Rectal smooth muscle tissue (tissue), 1 donor: ENCODE measurements around the gene METTL24.

Source experiments
- H3K27ac ChIP-seq: one replicate; pipeline ENCODE4 v1.7.0; 2013; ENCODE audit warnings: low read depth, low read length, inconsistent platforms
- H3K27me3 ChIP-seq: one replicate; pipeline ENCODE4 v1.7.0; 2013; ENCODE audit warnings: low read length; ENCODE audit not compliant: control insufficient read depth, insufficient read depth
- H3K36me3 ChIP-seq: one replicate; pipeline ENCODE4 v1.7.0; 2013; ENCODE audit warnings: low read length; ENCODE audit not compliant: control insufficient read depth, insufficient read depth
- H3K4me1 ChIP-seq: one replicate; pipeline ENCODE4 v1.7.0; 2013; ENCODE audit warnings: low read length; ENCODE audit not compliant: control insufficient read depth, insufficient read depth
- H3K4me3 ChIP-seq: one replicate; pipeline ENCODE4 v1.7.0; 2013; ENCODE audit warnings: low read length
- H3K9ac ChIP-seq: one replicate; pipeline ENCODE4 v1.7.0; 2013; ENCODE audit warnings: low read length

Gene METTL24

GRCh38 chr6:110226261-110226660 lies 131.9 kb downstream of the METTL24 start:
- Histone ChIP-seq H3K36me3 (peaks cover 3% of the 10 kb centered on the region), H3K4me3 (no peak overlapping the region)

DNA sequence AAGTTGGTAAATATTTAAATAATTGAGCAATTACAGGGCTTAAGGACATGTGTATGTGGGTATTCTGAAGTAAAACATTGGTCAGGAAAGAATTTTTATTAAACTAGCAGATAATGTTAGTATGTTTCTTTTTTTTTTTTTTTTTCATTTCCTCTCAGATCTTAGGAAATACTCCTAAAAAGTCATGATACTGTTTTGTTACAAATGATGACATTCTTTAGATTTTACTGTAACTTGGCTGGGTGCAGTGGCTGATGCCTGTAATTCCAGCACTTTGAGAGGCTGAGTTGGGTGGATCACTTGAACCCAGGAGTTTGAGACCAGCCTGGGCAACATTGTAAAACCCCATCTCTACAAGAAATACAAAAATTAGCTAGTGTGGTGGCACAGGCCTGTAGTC lies 136.4 kb downstream of the METTL24 start:
- no peak overlapping the region for H3K9ac ChIP-seq
- no peaks in the 10 kb centered on the region for H3K27me3 ChIP-seq
- H3K4me3 ChIP-seq: no peak overlapping the region
- H3K36me3 ChIP-seq: peaks cover 10% of the 10 kb centered on the region
- H3K4me1 ChIP-seq: no peaks in the 10 kb centered on the region
- H3K27ac ChIP-seq: no peak overlapping the region

More at GRCh38 chr6:110226261-110226660, 131.9 kb downstream of the METTL24 start:
- Histone ChIP-seq H3K4me1 (no peaks in the 10 kb centered on the region), H3K27me3 (no peaks in the 10 kb centered on the region), H3K9ac (no peak overlapping the region), H3K27ac (no peak overlapping the region)

GRCh38 chr6:110217266-110217665 lies 140.9 kb downstream of the METTL24 start:
- no peaks in the 10 kb centered on the region for H3K27me3 ChIP-seq
- peaks cover 22% of the 10 kb centered on the region for H3K36me3 ChIP-seq
- H3K4me1 ChIP-seq: no peaks in the 10 kb centered on the region
- H3K9ac ChIP-seq: no peak overlapping the region
- H3K4me3 ChIP-seq: no peak overlapping the region
- no peak overlapping the region for H3K27ac ChIP-seq

DNA sequence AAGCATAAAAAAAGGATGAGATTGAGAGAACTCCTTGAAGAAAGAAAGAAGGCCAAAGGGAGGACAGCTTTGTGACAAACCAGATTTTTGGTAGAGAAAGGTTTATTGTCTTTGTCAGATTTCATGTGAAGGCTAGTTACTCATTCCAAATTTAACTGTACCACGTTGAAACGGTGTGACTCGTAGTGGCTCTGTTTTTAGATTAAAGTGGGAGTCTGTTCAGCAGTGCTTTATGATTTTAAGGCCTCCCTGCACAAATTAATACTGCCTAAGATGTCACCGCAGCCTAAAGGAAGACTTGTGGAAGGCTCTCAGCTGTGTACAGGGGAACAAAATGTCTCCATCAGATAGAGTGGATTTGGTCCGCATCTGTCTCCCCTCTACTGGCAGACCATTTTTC lies 142.0 kb downstream of the METTL24 start:
- Histone ChIP-seq H3K27me3 (no peaks in the 10 kb centered on the region), H3K4me1 (no peaks in the 10 kb centered on the region), H3K27ac (no peak overlapping the region), H3K4me3 (no peak overlapping the region), H3K36me3 (peaks cover 28% of the 10 kb centered on the region), H3K9ac (no peak overlapping the region)

GRCh38 chr6:110214338-110214737 lies 143.8 kb downstream of the METTL24 start:
- H3K27ac ChIP-seq: no peak overlapping the region
- H3K4me3 ChIP-seq: no peak overlapping the region
- no peaks in the 10 kb centered on the region for H3K4me1 ChIP-seq
- peaks cover 23% of the 10 kb centered on the region for H3K36me3 ChIP-seq
- H3K9ac ChIP-seq: no peak overlapping the region
- H3K27me3 ChIP-seq: no peaks in the 10 kb centered on the region

DNA sequence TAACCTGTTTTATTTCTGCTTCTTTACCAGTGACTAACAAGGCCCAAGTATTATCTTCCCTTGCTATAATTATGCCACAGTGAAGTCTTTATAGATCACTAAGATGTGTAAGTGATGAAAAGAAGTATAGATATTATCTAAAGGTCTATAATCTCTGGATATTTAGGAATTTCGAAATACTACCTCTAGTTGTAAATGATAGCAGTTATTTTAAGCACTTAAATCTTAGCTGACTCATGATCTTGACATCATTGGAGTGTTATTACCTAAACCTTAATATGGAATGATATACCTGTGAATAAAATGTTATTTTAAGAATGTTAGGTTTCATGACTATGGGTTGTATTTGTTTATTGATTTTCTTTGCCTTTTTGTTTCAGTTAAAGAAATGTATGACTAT lies 146.4 kb downstream of the METTL24 start:
- Histone ChIP-seq H3K4me3 (no peak overlapping the region), H3K27ac (no peak overlapping the region), H3K4me1 (no peaks in the 10 kb centered on the region), H3K36me3 (peaks cover 19% of the 10 kb centered on the region), H3K9ac (no peak overlapping the region), H3K27me3 (no peaks in the 10 kb centered on the region)

GRCh38 chr6:110207652-110208051 lies 150.5 kb downstream of the METTL24 start:
- H3K9ac ChIP-seq: no peak overlapping the region
- H3K4me3 ChIP-seq: no peak overlapping the region
- H3K27me3 ChIP-seq: no peaks in the 10 kb centered on the region
- H3K27ac ChIP-seq: no peak overlapping the region
- no peaks in the 10 kb centered on the region for H3K4me1 ChIP-seq
- peaks cover 9% of the 10 kb centered on the region for H3K36me3 ChIP-seq

- H3K4me1 ChIP-seq: no peaks in the 10 kb centered on the region
- no peaks in the 10 kb centered on the region for H3K36me3 ChIP-seq
- H3K4me3 ChIP-seq: no peak overlapping the region
- H3K9ac ChIP-seq: no peak overlapping the region
- H3K27ac ChIP-seq: no peak overlapping the region
- no peaks in the 10 kb centered on the region for H3K27me3 ChIP-seq
These were observed 156.8 kb downstream of the METTL24 start for GRCh38 chr6:110201151-110201884.

DNA sequence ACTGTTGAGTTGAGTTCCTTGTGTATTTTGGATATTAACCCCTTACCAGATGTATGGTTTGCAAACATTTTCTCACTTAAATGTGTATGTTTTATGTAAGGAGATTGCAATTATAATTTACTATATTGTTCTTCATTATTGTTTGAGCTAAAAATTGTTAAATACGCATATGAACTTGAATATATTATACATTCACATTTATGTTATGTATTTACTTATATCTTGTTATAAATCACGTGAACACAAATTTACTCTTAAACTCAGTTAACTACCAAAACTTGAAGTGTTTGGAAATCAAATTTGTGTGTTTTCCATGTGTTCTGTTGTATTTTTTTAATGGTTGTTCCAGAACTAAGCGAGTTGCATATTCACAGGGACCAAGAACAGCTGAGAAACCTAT lies 159.6 kb downstream of the METTL24 start:
- Histone ChIP-seq H3K4me1 (no peaks in the 10 kb centered on the region), H3K9ac (no peak overlapping the region), H3K4me3 (no peak overlapping the region), H3K27me3 (no peaks in the 10 kb centered on the region), H3K36me3 (peaks cover 2% of the 10 kb centered on the region), H3K27ac (no peak overlapping the region)

DNA sequence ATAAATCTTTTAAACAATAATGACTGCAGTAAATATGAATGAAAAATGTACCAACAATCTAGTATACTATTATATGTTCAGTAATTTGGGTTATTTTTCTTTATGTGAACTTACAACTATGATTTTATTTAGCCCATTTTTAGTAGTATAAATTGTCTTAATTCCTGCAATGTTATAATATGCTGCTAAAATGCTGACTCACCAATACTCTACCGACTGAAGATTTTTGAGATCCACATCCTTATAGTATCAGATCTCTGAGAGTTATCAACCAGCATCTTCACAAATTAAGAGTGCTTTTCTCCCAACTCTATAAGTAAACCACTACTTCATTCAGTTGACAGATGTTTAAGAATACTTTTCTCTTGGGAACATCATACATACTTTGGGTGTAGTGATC lies 161.3 kb downstream of the METTL24 start:
- Histone ChIP-seq H3K9ac (no peak overlapping the region), H3K27me3 (no peaks in the 10 kb centered on the region), H3K4me3 (no peak overlapping the region), H3K4me1 (no peaks in the 10 kb centered on the region), H3K36me3 (peaks cover 2% of the 10 kb centered on the region), H3K27ac (no peak overlapping the region)

DNA sequence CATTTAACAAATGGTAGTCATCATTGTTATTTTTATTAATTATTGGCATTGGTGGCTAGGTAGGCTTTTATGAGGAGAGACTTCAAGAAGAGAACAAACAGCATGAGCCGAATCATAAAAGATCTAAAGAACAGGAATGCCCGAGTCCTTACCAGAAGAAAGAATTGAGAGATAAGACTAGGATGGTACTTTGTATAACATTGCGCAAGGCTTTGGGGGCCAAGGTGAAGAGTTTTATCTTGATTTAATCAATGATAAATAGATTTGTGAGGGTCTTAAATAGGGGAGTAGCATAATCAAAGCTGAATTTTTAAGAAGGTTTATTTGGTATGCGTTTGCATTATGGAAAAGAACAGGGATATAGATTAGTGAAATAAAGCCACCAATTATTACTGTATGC lies 162.5 kb downstream of the METTL24 start:
- Histone ChIP-seq H3K27ac (no peak overlapping the region), H3K27me3 (no peaks in the 10 kb centered on the region), H3K9ac (no peak overlapping the region), H3K36me3 (peaks cover 2% of the 10 kb centered on the region), H3K4me3 (no peak overlapping the region), H3K4me1 (no peaks in the 10 kb centered on the region)
